Measurements from ENCODE around the gene SUMO3.

GRCh38 chr21:44834951-44835646 is 17.2 kb upstream of the SUMO3 start:
- no peak for TF ChIP-seq POLR2A (IDR thresholded peaks at IDR 0.05; ENCODE audit: low read length)
- no peak for TF ChIP-seq GATA1 (IDR thresholded peaks at IDR 0.05; ENCODE audit: low read depth, low read length)

Data from erythroblast (primary cell).